Uterus (tissue), 2 donors: ENCODE measurements around the gene ADAMTSL4.

Experiments used
- POLR2A ChIP-seq, 2 donors: fragments of 450-650 bp; IDR thresholded peaks; one replicate each; pipeline ENCODE4 v1.6.1; 2016; ENCODE audit warnings: antibody characterized with exemption in 2 of 2, mild to moderate bottlenecking in 1 of 2, moderate library complexity in 1 of 2
- TF ChIP-seq, protein P1 (sequence below), 4 experiments: fragments of 200-600 bp in 2 of 4; fragments of 450-650 bp in 2 of 4; sonication (generic) in 2 of 4; IDR thresholded peaks; one replicate each; pipeline ENCODE4 v1.5.1; 2016 to 2019; ENCODE audit warnings: antibody characterized with exemption in 4 of 4, mild to moderate bottlenecking in 2 of 4, moderate library complexity in 1 of 4

DNA sequence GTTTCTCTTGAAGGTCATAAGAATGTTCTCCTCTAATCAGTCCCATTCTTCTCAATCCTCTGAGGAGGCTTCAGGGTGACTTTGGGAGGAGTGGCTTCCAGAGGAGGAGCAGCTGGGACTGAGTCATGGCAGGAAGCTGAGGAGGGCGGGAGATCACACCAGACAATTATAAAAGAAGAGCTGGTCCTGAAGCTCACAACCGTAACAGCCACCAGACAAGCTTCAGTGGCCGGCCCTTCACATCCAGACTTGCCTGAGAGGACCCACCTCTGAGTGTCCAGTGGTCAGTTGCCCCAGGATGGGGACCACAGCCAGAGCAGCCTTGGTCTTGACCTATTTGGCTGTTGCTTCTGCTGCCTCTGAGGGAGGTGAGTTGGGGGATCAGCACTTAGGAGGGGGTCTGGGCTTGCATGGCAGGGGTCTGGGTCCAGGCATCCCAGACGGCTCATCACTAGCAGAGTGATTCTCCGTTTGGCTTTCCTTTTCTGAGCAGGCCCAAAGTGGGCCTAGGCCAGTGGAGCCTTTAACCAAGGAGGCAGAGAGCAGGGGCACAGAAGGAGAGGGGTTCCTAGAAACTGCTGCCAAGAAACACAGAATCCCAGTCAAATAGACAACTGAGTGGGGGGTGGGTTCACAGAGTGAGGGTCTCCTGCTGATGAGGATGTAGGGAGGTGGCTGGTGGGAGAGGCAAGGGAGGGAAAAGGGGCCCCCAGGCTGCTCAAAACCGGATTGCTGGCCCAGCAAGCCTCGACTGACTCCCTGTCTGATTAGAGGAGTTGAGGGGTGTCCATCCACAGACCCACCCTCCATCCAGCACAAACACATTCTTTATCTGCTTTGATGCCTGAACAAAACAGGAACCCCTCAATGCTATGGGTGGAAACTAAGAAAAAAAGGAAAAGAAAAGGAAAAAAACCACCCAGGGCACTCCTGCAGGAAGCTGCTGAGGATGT is 41.0 kb upstream of the ADAMTSL4 start, which contains the start of gene ECM1:
- TF ChIP-seq, protein P1, sequence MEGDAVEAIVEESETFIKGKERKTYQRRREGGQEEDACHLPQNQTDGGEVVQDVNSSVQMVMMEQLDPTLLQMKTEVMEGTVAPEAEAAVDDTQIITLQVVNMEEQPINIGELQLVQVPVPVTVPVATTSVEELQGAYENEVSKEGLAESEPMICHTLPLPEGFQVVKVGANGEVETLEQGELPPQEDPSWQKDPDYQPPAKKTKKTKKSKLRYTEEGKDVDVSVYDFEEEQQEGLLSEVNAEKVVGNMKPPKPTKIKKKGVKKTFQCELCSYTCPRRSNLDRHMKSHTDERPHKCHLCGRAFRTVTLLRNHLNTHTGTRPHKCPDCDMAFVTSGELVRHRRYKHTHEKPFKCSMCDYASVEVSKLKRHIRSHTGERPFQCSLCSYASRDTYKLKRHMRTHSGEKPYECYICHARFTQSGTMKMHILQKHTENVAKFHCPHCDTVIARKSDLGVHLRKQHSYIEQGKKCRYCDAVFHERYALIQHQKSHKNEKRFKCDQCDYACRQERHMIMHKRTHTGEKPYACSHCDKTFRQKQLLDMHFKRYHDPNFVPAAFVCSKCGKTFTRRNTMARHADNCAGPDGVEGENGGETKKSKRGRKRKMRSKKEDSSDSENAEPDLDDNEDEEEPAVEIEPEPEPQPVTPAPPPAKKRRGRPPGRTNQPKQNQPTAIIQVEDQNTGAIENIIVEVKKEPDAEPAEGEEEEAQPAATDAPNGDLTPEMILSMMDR (IDR thresholded peaks at IDR 0.05): no peak
- peak in 1 of 2 donors; percentile 23 for TF ChIP-seq POLR2A (IDR thresholded peaks at IDR 0.05)
